H1 (cell line): ENCODE results near the gene UFD1.

Source experiments
- CBX5 ChIP-seq: fragments of 300-800, 300-1000 bp; sonication (generic); IDR thresholded peaks from 2 replicates; pipeline ENCODE4 v1.7.1; 2016; ENCODE audit warnings: antibody characterized with exemption, low read length, low read depth
- TAF1 ChIP-seq: IDR thresholded peaks from 2 replicates; pipeline ENCODE4 v1.6.1; 2011; ENCODE audit warnings: mild to moderate bottlenecking, low read depth, low read length

DNA sequence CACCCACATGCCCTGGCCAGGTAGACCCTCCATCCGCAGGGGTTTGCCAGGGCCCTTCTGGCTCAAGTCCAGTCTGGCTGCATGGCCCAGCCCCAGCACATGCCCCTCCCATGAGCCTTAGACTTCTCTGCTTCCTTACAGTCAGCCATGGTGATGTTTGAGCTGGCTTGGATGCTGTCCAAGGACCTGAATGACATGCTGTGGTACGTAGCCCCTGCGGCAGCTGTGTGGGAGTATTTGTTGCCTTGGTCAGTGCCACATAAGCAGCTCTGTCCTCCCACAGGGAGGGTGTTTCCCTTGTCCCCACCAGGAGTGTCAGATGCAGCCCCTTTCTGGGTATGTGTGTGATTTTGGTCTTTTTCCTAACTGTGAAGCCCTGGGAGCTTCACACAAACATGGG lies 18.3 kb upstream of the UFD1 start:
- no peak for TF ChIP-seq CBX5
- TF ChIP-seq TAF1 = no peak
